PC-9 (cell line): Measurements from ENCODE around the gene PTGDS. TPM values are rescaled to one million over a fixed set of nuclear protein-coding genes. Genes with fewer than 3 reads are reported as not detected.

Experiments
- BruUV-seq: library from RNA; stranded (reverse); fragments of 400-500 nt; replicated peaks from 2 replicates; lab custom pipeline; 2021; lab: Mats Ljungman, UMichigan
- CTCF ChIA-PET: fragments of 300-600 bp; sonication (Branson Sonifier 250); formaldehyde crosslinking; loops from one replicate; lab custom pipeline; 2022; ENCODE audit warnings: antibody characterized with exemption; lab: Charles Lee
- POLR2A ChIA-PET: fragments of 300-600 bp; sonication (Branson Sonifier 250); formaldehyde crosslinking; loops from one replicate; lab custom pipeline; 2022; ENCODE audit warnings: antibody characterized with exemption; ENCODE audit not compliant: unreplicated experiment; lab: Charles Lee
- DNase-seq, 2 experiments: peaks; one replicate each; pipeline versions ENCODE4 v3.0.0 to v3.0.0-alpha.2; 2015 to 2022; ENCODE audit warnings: mixed read lengths in 1 of 2
- H2AFZ ChIP-seq: fragments of 200-600 bp; sonication (generic); 2 replicates; pipeline ENCODE4 v1.8.1; 2017; ENCODE audit warnings: antibody characterized with exemption
- H3F3A ChIP-seq: fragments of 200-600 bp; sonication (generic); 2 replicates; pipeline ENCODE4 v1.8.1; 2017; ENCODE audit warnings: antibody characterized with exemption, mild to moderate bottlenecking, low read depth; ENCODE audit not compliant: insufficient read depth
- H3K27ac ChIP-seq: fragments of 200-600 bp; sonication (generic); 2 replicates; pipeline ENCODE4 v1.6.1; 2016; ENCODE audit warnings: mixed run types
- H3K27me3 ChIP-seq: fragments of 200-600 bp; sonication (generic); 2 replicates; pipeline ENCODE4 v1.6.1; 2016; ENCODE audit warnings: low read depth, mixed run types; ENCODE audit not compliant: insufficient read depth
- H3K36me3 ChIP-seq: fragments of 200-600 bp; sonication (generic); 2 replicates; pipeline ENCODE4 v1.6.1; 2016; ENCODE audit warnings: low read depth, mixed run types
- H3K4me1 ChIP-seq: fragments of 200-600 bp; sonication (generic); replicated peaks from 2 replicates; pipeline ENCODE4 v1.6.1; 2016; ENCODE audit warnings: mixed run types; ENCODE audit not compliant: insufficient read depth
- H3K4me2 ChIP-seq: fragments of 200-600 bp; sonication (generic); 2 replicates; pipeline ENCODE4 v1.6.1; 2017; ENCODE audit warnings: mixed run types
- H3K4me3 ChIP-seq: fragments of 200-600 bp; sonication (generic); 2 replicates; pipeline ENCODE4 v1.6.1; 2016; ENCODE audit warnings: mixed run types
- H3K79me2 ChIP-seq: fragments of 200-600 bp; sonication (generic); 2 replicates; pipeline ENCODE4 v1.6.1; 2017; ENCODE audit warnings: low read depth, mixed run types
- H3K9me2 ChIP-seq: fragments of 200-600 bp; sonication (generic); 2 replicates; pipeline ENCODE4 v1.8.1; 2017; ENCODE audit warnings: mild to moderate bottlenecking; ENCODE audit not compliant: insufficient read depth
- H3K9me3 ChIP-seq: fragments of 200-600 bp; sonication (generic); 2 replicates; pipeline ENCODE4 v1.8.1; 2016; ENCODE audit warnings: low read depth; ENCODE audit not compliant: insufficient read depth
- H4K20me1 ChIP-seq: fragments of 200-600 bp; sonication (generic); 2 replicates; pipeline ENCODE4 v1.8.1; 2017; ENCODE audit not compliant: insufficient read depth
- CTCF ChIP-seq: fragments of 200-600 bp; sonication (generic); conservative IDR thresholded peaks from 2 replicates; pipeline ENCODE4 v1.6.1; 2017; ENCODE audit warnings: mixed run types, antibody characterized with exemption, mild to moderate bottlenecking, moderate library complexity
- EZH2 ChIP-seq: fragments of 200-600 bp; sonication (generic); IDR thresholded peaks from 2 replicates; pipeline ENCODE4 v1.8.0; 2017; ENCODE audit warnings: antibody characterized with exemption, low read depth
- intact Hi-C: fragments of 100-400 bp; cut with micrococcal nuclease; formaldehyde crosslinking; loops from one replicate; pipeline ENCODE4 v1.10.0; 2022; ENCODE audit not compliant: unreplicated experiment
- total RNA-seq: library from RNA; stranded (reverse); gene quantifications from 2 replicates; pipeline ENCODE4 v1.2.3, GENCODE V29; 2021

The PTGDS gene
- total RNA-seq, 1 experiment from 2014 or later: 1.7 TPM

- H3K4me3 ChIP-seq: no peak overlapping the region
- no peak overlapping the region for H3K27ac ChIP-seq
- peaks cover 18% of the 10 kb centered on the region; the same call in 1 of the 2 replicates for H3F3A ChIP-seq
- intact Hi-C loops: loop anchor here (2.0 to 5.0 kb wide), 2 partner anchors 151 to 207 kb away; partner anchors contain the start of genes PHPT1 and TMEM141
- H3K4me2 ChIP-seq: no peak overlapping the region
- H3K79me2 ChIP-seq: peaks cover 7% of the 10 kb centered on the region; the same call in 1 of the 2 replicates
- H2AFZ ChIP-seq: no peak overlapping the region
- H4K20me1 ChIP-seq: no peaks in the 10 kb centered on the region
- no peaks in the 10 kb centered on the region for H3K36me3 ChIP-seq
- no TSS peak for BruUV-seq
- no peaks in the 10 kb centered on the region for H3K27me3 ChIP-seq
- peaks cover 35% of the 10 kb centered on the region for H3K4me1 ChIP-seq
- no peaks in the 10 kb centered on the region for H3K9me2 ChIP-seq
- ChIA-PET CTCF (no interaction called here), POLR2A (no interaction called here)
- no peak for DNase-seq
- TF ChIP-seq EZH2: no peak
- no peak for TF ChIP-seq CTCF
- H3K9me3 ChIP-seq: no peaks in the 10 kb centered on the region
These were observed 20.5 kb downstream of the PTGDS start for GRCh38 chr9:136997830-136998234.

GRCh38 chr9:137000177-137000930 lies 23.1 kb downstream of the PTGDS start:
- H3K79me2 ChIP-seq: no peaks in the 10 kb centered on the region
- ChIA-PET CTCF (interaction anchor here (0.6 to 1.1 kb wide), 7 partner anchors 8 to 290 kb away, joined by 3 to 22 read pairs (median 6); partner anchors contain the start of gene PAXX), POLR2A (interaction anchor here (0.6 kb wide), 1 partner anchor 201 kb away, joined by 6 read pairs; no protein-coding TSS in a partner anchor)
- H3K27ac ChIP-seq: no peak overlapping the region
- H3K4me3 ChIP-seq: no peak overlapping the region
- no peak for TF ChIP-seq CTCF
- no peak for TF ChIP-seq EZH2
- no peaks in the 10 kb centered on the region for H3K9me2 ChIP-seq
- H3K4me1 ChIP-seq: peaks cover 30% of the 10 kb centered on the region
- no peak overlapping the region for H2AFZ ChIP-seq
- intact Hi-C loops: no loop called here
- no peaks in the 10 kb centered on the region for H3K36me3 ChIP-seq
- BruUV-seq: no TSS peak
- no peaks in the 10 kb centered on the region for H3K9me3 ChIP-seq
- H3F3A ChIP-seq: peaks cover 21% of the 10 kb centered on the region; the same call in 1 of the 2 replicates
- H3K4me2 ChIP-seq: 0 out of 2 replicates have a peak overlapping the region, but pooled peaks have one; percentile 2
- DNase-seq: no peak
- H3K27me3 ChIP-seq: no peaks in the 10 kb centered on the region
- H4K20me1 ChIP-seq: no peaks in the 10 kb centered on the region

- Histone ChIP-seq H4K20me1 (no peaks in the 10 kb centered on the region), H3K36me3 (no peaks in the 10 kb centered on the region), H3K4me3 (no peak overlapping the region), H3K4me1 (peaks cover 15% of the 10 kb centered on the region), H3K9me2 (no peaks in the 10 kb centered on the region), H3K4me2 (peak overlapping the region; percentile 46; the same call in 1 of the 2 replicates), H3F3A (peaks cover 16% of the 10 kb centered on the region; the same call in 1 of the 2 replicates), H3K9me3 (no peaks in the 10 kb centered on the region), H3K27me3 (no peaks in the 10 kb centered on the region), H3K79me2 (no peaks in the 10 kb centered on the region), H2AFZ (peak overlapping the region; percentile 39; the same call in 1 of the 2 replicates), H3K27ac (no peak overlapping the region)
- CTCF ChIA-PET: interaction anchor here (0.6 to 0.7 kb wide), 9 partner anchors 13 to 256 kb away, joined by 3 to 13 read pairs (median 5); no protein-coding TSS in a partner anchor
- POLR2A ChIA-PET: interaction anchor here (0.7 kb wide), 1 partner anchor 24 kb away, joined by 13 read pairs; no protein-coding TSS in a partner anchor
- no peak for TF ChIP-seq CTCF
- no peak for TF ChIP-seq EZH2
- no TSS peak for BruUV-seq
- intact Hi-C loops: no loop called here
- no peak for DNase-seq
These were observed 24.7 kb downstream of the PTGDS start for GRCh38 chr9:137001857-137002645.
